HG03159 (cell line): ENCODE results near the gene DEFB126.
"Not testable (repeated sequence)": the region's sequence is repeated elsewhere in the genome, so short reads cannot be mapped to it uniquely, and the experiment has no call there.

ENCODE experiments used
- ATAC-seq: cut with Tn5 transposase; IDR thresholded peaks from one replicate; pipeline ENCODE4 v1.9.1; 2021; ENCODE audit warnings: mild to moderate bottlenecking, moderate library complexity; ENCODE audit not compliant: unreplicated experiment

The DEFB126 gene, protein sequence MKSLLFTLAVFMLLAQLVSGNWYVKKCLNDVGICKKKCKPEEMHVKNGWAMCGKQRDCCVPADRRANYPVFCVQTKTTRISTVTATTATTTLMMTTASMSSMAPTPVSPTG

DNA sequence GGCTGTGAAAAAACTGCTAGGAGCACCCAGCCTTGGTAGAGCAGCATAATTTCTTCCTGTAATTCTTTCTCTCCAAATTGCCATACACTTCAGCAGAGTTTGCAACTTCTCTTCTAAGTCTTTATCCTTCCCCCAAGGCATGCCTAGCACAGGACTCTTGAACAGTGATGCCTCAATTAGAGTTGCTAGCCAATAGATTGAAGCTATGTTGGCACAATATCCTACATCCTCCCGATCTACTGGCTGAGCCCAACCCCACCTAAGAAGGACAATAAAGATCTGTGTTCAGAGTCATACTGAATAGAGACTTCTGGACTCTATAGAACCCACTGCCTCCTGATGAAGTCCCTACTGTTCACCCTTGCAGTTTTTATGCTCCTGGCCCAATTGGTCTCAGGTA lies at the start of gene DEFB126:
Gene DEFB126, plus strand, starts transcription at position 301 of the 400 bp plus-strand sequence. Its CDS starts 39 bp downstream, at position 340.
- ATAC-seq: no peak

- no peak for ATAC-seq
Measured at GRCh38 chr20:93641-94040, 48.7 kb upstream of the DEFB126 start.

DNA sequence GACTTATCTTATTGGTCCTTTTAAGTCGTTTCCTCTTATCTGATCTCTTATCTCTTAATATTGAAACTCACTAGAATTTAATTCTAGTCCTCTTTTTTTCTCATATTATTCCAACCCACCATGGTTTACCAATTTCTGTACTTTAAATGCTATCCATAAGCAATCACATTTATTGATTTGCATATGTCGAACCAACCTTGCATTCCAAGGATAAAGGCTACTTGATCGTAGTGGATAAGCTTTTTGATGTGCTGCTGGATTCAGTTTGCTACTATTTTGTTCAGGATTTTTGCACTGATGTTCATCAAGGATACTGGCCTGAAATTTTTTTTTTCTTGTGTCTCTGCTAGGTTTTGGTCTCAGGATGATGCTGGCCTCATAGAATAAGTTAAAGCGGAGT lies 47.2 kb upstream of the DEFB126 start:
- no peak for ATAC-seq

DNA sequence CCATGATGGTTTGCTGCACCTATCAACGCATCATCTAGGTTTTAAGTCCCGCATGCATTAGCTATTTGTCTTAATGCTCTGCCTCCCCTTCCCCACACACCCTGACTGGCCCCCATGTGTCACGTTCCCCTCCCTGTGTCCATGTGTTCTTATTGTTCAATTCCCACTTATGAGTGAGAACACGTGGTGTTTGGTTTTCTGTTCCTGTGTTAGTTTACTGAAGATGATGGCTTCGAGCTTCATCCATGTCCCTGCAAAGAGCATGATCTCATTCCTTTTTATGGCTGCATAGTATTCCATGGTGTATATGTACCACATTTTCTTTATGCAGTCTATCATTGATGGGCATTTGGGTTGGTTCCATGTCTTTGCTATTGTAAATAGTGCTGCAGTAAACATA lies 44.7 kb upstream of the DEFB126 start:
- ATAC-seq: not testable (repeated sequence)

DNA sequence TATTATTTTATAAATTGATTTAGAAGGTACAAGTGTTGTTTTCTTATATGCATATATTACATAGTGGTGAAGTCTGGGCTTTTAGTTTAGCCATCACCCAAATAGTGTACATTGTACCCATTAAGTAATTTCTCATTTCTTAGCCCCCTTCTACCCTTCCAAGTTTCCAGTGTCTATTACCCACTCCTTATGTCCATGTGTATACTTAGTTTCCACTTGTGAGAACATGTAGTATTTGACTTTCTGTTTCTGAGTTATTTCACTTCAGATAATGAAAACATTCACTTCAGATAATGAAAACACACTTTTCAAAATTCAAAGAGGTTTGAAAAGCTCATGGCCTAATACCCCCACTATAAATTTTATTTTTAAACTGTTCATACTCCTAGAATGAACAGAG lies 40.4 kb upstream of the DEFB126 start:
- ATAC-seq: no peak

DNA sequence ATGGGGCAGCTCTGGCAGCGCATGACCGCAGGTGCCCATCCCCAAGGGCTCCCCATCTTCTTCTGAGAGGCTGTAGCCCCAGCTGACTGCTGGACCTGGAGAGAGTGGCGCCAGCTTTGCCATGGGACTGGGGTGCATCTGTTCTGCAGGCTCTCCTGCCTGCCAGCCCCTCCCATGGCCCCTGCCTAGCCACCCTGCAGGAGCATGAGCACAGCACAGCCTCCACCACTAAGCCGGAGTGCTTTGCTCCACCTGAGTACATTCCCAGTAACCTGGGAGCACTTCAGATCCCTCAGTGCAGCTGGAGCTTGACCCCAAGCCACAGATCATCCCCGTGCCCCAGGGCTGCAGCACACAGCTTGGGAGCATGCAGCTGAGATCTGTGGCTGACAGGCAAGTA lies 38.9 kb upstream of the DEFB126 start:
- no peak for ATAC-seq

- ATAC-seq: no peak
Measured at GRCh38 chr20:112396-112795, 30.0 kb upstream of the DEFB126 start.

GRCh38 chr20:117518-117917 lies 24.9 kb upstream of the DEFB126 start:
- ATAC-seq: no peak

DNA sequence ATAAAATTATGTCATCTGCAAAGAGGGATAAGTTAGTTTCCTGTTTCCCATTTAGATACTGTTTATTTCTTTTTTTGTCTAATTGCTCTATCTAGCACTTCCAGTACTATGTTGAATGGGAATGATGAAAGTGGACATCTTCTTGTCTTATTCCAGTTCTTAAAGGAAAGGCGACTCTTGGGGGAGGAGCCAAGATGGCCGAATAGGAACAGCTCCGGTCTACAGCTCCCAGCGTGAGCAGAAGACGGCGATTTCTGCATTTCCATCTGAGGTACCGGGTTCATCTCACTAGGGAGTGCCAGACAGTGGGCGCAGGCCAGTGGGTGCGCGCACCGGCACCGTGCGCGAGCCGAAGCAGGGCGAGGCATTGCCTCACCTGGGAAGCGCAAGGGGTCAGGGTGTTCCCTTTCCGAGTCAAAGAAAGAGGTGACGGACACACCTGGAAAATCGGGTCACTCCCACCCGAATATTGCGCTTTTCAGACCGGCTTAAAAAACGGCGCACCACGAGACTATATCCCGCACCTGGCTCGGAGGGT lies 12.5 kb upstream of the DEFB126 start:
- ATAC-seq: not testable (repeated sequence)

- no peak for ATAC-seq
Measured at GRCh38 chr20:137668-138490, 4.5 kb upstream of the DEFB126 start.

DNA sequence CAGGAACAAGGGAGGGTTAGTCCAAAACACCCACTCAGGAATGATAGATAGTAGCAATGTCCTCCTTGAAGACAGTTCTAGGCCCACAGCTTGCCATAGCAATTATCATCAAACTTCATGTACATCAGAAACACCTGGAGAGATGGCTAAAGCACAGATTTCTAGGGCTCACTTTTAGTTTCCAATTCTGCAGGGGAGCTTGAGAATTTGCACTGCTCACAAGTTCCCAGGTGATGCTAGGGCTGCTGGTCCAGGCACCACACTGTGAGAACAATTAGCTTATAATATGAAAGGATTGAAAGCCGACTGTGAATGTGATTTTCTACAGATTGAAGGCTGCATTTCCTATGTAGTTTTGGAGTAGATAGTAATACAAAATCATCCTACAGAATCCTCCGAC lies 3.5 kb downstream of the DEFB126 start:
- ATAC-seq: no peak

DNA sequence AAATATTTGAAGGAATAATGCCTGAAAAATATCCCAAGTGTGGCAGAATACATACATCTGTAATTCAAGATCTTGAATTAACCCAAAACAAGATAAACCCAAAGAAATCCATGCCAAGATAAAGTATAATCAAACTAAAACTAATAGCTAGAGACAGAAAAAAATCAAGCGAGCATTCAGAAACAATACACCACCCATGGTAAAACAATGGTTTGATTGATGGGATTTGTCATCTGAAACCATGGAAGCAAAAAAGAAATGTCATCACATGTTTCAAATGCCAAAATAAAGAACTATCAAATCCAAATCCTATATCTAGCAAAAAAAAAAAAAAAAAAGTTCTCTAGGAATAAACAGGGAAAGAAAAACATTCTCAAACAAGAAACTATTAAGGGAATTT lies 9.7 kb downstream of the DEFB126 start:
- ATAC-seq: no peak

- no peak for ATAC-seq
Measured at GRCh38 chr20:157154-157553, 14.8 kb downstream of the DEFB126 start, which contains the start of gene DEFB127. DEFB127 (plus strand) TSS chr20:157454; CDS start chr20:157545, 91 bp downstream.

GRCh38 chr20:164618-165017 lies 22.2 kb downstream of the DEFB126 start:
- no peak for ATAC-seq

DNA sequence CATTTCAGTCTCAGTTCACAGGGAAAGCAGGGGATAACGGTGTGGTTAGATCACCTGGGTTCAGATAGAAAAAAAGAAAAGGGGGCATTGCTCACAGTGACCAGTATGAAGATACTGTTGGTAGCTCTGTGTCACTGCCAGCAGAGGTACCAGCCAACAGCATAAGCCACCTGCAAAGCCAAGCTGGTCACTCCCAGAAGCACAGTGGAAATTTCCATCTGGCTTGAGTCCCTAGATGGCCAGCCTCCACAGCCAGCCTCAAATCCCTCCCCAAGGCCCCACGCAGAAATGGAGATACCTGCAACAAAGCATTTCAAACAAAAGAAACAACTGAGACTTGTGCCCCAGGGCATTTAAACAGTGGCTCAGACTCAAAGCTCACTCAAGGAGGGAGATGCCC lies 26.5 kb downstream of the DEFB126 start:
- no peak for ATAC-seq

GRCh38 chr20:184288-184687 lies 41.9 kb downstream of the DEFB126 start:
- no peak for ATAC-seq

DNA sequence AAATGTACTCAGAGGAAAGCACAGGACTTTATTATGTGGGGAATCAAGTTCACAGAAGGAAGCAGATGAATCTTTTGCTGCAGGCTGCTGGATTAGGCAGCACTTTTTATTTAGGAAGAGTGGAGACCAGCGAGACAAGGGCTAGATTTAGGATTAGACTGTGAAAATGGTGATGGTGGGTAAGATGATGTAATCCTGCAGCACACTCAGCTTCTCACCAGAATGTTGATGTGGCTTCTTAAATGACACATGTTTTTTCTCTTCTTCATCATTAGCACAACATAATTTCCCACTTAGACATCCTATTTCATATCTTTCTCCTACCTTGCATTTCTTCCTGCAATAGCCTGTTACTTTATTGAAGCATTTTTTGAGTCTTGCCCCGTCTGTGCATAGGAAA lies 45.3 kb downstream of the DEFB126 start:
- ATAC-seq: no peak

DNA sequence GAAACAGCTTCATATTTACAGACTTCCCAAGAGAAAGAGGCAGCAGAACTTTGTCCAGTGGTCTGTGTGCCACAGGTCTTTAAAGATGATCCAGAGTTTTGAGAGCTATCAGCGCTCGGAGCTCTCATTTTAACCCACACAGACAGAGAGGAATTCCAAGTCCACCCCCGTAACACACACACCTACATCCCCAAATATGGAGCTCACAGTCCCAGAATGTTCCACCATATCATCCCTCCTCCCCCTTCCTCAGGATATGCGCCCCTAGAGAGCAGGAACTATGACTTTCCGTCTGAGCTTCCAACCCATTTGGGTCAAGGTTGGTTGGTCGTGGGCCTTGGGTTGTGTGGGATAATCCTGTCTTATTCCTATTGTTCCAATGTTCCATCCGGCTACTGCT lies 47.2 kb downstream of the DEFB126 start, which contains the start of gene DEFB128:
Gene DEFB128, minus strand, starts transcription at position 101 of the 400 bp plus-strand sequence. Its CDS starts 88 bp downstream, at position 13.
- no peak for ATAC-seq
